DOHH2 (cell line): ENCODE measurements around the gene ALKBH8.

ENCODE experiments used
- CTCF ChIP-seq: fragments of 200-600 bp; sonication (generic); IDR thresholded peaks from one replicate; pipeline ENCODE4 v1.5.1; 2014; ENCODE audit warnings: antibody characterized with exemption, mild to moderate bottlenecking, low read depth, low read length; ENCODE audit not compliant: poor library complexity, severe bottlenecking
- EZH2phosphoT487 ChIP-seq: fragments of 200-600 bp; sonication (generic); IDR thresholded peaks from 2 replicates; pipeline ENCODE4 v1.6.1; 2017; ENCODE audit warnings: borderline replicate concordance, mild to moderate bottlenecking, antibody characterized with exemption, low read length, moderate library complexity, mixed read lengths

- TF ChIP-seq CTCF (no peak), EZH2phosphoT487 (no peak)
Observed at GRCh38 chr11:107566569-107566968, 1.0 kb upstream of the ALKBH8 start.
